Kidney tubule cell (primary cell): ENCODE data around the gene TEX38.
"Not testable (repeated sequence)": the region's sequence is repeated elsewhere in the genome, so short reads cannot be mapped to it uniquely, and the experiment has no call there.

ENCODE experiments used
- DNase-seq: peaks from one replicate; pipeline ENCODE4 v3.0.0-alpha.2; 2018; ENCODE audit warnings: low spot score

The TEX38 gene

DNA sequence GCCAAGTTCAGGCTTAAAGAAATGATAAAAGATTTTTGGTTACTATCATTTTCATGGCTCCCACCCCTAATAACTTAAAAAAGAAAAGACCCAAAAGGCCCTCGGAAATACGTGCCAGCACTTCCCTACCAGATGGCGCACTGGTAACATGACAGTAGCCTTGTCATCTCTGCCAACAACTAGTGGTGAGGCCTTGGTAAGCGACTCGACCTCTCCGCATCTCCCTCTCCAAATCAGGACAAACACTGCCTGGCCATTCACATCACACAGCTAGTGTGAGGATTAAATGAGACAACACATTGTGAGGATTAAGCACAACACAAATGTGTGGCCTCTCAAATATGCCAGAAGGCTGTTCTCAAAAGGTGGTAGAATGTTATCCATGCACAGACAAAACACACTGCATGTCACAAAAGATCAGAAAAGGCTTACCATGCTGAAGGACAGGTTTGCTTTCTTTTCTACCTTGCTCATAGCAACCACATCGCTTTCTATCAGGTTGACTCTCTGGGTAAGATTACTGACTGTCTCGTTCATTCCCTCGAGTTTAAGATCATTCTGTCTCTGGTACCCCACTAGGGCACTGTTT lies 16.4 kb downstream of the TEX38 start:
- DNase-seq, result no peak

DNA sequence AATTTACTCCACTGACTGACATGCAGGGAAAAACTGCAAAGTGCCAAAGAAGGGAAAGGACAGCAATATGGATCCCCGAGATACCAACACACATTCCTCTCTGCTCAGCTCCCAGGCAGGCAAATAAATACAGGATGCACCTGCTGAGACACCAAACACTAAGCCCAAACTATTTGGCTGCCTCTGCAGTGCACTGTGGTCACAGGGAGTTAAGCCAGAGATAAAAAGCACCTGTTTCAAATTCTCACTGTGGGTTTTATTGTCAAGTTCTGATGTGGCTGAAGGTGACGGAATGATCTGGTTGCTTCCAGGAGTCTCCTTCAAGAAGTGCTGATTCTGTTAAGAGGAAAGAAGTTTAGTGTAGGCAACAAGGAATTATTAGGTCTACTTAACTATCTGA lies 17.7 kb downstream of the TEX38 start:
- no peak for DNase-seq

DNA sequence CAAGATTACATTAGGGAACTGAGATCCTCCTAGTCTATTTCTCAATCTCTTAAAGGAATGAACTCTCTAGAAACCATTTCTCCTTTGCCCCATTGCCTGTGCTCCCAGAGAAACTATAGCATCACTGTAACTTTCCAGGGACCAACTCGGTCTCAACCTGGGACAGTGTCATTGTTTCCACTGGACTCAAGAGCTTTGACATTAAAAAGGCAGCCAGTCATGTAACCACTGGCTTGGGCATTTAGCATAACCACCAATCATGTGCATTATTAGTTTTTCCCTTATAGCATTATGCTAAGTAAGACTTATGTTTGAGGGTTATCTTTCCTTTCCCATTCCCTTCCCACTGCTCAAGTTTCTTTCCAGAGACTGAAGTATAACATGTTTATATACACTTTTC lies 18.2 kb downstream of the TEX38 start:
- no peak for DNase-seq

DNA sequence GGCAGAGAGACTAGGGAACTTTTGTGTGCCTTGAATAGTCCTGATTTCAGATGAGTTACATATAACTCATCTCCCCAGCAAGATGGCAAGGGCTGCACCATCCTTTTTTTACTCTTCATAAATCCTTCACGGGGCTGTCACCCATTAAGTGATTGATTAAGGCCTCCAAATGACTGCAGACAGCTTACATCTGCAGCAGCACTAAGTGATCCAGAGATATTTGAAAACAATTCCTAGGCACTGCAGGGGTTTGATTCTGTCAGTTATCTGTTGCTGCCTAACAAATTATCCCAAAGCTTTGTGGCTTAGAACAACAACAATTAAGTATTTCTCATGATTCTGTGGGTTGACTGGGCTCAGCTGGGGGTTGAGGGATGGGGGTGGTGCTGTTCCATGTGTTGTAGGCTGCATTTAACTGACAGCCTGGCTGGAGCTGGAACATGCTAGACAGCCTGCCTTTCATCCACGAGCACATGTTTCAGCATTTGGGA lies 19.3 kb downstream of the TEX38 start:
- DNase-seq, result no peak

DNA sequence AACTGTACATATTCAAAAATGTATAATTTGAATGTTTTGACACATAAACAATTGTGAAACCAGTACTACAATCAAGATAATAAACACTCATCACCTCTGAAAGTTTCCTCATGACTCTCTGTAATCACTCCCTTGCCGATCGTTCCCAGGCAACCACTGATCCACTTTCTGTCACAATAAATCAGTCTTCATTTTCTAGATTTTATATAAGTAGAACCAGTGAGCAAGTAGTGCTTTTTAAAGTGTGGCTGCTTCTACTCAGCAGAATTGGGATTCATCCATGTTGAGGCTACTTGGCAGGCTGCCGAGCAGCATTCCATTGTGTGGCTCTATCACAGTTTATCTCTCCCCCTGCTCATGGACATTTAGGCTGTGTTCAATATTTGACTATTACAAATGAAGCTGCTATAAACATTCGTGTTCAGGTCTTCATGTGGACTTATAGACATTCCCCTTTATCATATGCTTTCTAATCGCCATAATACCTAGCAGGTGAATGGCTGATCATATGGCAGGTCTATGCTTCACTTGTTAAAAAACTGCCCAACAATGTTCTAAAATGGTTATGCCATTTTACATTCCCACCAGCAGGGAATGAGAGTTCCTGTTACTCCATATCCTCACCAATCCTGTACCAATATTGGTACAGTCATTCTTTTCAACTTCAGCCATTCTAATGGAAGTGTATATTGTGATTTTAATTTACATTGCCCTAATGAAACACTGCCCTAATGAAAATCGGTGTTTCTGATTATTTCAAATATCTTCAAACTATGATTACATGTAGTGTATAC lies 20.5 kb downstream of the TEX38 start:
- no peak for DNase-seq

DNA sequence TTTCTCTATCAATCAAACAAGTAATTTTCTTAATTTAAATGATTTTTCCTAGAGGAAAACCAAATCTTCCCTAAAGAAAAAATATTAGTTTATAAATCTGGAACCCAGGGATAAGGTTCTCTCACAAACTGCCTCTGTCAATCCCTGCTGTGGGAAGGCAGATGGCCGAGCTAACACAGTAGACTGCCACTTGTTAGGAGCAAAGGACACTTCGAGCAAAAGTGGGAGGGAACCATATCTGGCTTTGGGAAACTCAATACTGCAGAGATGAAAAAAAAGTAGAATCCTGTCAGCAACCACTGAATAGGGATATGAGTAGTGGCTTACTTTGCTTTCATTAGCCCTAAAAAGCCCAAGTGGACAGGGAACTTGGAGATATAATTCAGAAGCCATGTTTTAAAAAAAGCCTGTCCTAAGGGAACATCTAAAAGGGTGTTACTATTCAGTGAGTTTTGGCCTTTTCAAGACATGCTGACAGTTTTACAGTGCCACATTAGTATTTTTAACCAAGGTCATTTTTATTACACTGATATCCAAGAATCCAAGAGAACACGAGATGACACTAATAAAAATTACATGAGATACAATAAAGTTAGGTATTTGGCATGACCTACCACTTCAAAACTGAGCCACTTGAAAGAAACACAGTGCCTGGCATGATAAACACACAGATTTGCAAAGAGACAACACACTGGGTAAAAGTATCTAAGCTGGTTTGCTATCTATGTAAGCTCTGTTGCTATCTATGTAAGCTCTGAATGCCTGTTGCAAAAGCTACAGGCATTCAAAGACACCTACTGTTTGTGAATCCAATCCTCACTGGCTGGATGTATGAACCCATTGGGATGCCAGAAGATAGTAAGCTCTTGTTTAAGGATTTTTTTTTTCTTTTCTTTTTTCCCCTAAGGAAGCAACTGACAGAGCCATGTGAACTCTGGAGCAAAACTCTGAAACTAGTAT lies 21.4 kb downstream of the TEX38 start:
- DNase-seq, result no peak

DNA sequence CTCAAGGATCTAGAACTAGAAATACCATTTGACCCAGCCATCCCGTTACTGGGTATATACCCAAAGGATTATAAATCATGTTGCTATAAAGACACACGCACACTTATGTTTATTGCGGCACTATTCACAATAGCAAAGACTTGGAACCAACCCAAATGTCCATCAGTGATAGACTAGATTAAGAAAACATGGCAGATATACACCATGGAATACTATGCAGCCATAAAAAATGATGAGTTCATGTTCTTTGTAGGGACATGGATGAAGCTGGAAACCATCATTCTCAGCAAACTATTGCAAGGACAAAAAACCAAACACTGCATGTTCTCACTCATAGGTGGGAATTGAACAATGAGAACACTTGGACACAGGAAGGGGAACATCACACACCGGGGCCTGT lies 23.0 kb downstream of the TEX38 start:
- not testable (repeated sequence) for DNase-seq

DNA sequence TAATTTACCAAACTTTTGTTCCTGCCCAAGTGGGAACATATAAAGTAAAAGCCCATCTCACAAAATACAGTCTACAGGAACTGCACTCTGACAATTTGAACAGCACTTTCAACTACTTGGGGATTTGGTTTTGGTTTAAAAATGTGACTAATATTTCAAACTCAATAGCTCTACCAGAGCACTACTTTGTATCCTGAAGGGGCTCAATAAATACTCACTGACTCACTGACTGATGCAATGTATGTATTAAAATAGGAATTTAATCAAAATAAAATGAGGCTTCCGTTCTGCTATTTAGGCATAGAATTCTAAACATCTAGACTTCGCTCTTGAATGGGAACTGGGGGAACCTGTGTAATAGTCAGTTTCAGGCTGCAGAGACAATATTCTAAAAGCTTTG lies 25.4 kb downstream of the TEX38 start:
- no peak for DNase-seq

DNA sequence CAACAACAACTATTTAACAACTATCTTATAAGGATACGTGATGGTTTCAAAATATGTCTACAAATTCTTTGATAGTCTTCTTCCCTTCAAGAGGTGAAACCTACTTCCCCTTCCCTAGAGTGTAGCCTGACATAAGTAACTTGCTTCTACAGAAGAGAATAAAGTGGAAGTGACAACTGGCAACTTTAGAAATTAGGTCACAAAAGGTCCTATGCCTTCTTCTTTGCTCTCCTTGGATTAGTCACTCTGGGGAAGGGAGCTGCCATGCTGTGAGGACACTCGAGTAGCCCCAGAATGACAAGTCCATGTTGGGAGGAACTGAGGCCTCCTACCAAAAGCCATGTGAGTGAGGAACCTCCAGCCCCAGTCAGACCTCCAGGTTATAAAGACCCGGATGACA lies 28.0 kb downstream of the TEX38 start:
- no peak for DNase-seq

DNA sequence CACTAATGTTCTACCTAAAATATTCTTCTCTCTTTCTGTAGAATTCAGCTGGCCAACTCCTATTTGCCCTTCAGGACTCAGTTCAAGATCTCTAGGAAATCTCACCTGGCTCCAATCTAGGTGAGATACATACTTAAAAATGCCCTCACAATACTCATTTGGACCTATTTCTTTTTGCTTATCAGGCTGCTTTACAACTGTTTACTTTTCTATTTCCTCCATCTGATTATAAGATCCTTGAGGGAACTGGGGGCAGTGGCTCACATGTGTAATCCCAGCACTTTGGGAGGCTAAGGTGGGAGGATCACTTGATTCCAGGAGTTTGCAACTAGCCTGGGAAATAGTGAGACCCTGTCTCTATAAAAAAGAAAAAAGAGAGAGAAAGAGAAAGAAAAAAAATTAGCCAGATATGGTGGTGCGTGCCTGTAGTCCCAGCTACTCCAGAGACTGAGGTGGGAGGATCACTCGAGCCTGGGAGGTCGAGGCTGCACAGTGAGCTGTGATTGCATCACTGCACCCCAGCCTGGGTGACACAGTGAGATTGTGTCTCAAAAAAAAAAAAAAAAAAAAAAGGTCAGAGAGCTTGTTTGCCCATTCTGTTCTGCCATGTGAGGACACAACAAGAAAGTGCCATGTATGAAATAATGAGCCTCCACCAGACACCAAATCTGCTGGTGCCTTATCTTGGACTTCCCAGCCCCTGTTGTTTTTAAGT lies 32.4 kb downstream of the TEX38 start:
- no peak for DNase-seq

DNA sequence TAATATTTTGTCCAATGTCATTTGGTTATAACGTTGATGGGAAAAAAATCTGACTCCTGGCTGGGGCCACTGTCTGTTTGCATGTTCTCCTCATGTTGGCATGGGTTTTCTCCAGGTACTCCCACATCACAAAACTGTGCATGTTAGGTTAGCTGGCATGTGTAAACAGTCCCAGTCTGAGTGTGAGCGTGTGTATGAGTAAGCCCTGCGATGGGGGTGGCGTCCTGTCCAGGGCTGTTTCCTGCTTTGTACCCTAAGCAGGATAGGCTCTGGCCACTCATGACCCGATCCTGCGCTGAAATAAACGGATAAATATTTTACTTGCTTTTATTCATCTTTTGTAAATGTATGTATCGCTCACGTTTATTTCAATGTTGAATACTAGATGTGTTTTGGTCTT lies 33.8 kb downstream of the TEX38 start:
- DNase-seq, result no peak

DNA sequence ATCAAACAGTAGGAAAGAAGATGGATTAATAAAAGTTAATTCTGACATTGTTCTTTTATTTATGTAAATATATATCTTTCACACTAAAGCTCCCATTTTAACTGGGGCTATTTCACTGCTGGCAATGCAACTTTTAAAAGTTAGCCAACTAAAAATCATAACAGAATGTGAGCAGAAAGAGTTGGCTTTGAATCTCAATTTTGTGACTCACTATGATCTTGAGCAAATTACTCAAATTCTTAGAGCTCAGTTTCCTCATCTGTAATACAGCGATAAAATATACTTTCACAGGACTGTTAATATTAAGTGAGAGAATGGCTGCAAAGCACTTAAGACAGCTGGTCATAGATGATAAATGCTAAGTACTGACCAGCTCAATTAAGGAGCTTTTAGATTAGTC lies 36.5 kb downstream of the TEX38 start:
- no peak for DNase-seq

DNA sequence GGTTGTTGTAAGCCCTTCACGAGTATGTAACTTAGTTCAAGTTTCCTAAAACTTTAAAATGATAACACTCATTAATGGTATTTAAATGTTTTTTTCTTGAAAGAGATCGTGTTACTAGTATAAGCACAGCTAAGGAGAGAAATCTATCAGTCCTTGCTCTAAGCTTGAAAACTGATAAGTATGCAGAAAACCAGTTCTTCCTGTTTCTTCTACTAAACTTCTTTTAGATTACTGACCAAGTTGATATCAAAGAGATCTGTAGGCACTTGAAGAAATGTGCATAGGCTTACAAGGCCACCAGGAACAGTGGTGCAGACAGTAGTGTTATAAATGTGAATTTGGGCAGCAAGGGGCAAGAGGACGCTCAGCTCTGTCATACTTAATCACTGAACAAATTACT lies 43.3 kb downstream of the TEX38 start:
- DNase-seq, result no peak

DNA sequence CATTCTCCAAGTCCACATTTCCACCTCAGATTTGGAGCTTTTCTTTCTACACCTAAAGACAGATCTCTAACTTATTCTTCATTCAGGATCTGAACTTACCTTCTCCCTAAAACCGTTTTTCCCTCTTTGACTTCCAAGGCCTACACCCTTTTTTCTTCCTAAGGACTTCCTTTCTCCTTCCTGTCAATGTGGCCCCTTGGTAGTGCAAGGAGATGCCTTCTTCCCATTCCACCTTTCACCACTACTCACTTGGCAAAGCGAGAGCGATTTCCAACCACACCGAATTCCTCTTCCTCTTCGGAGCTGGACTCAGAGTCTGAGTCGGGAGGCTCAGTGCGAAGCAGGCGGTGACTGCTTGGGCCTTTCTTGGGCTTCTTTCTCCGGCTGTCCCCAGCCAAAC lies 46.0 kb downstream of the TEX38 start:
- no peak for DNase-seq

DNA sequence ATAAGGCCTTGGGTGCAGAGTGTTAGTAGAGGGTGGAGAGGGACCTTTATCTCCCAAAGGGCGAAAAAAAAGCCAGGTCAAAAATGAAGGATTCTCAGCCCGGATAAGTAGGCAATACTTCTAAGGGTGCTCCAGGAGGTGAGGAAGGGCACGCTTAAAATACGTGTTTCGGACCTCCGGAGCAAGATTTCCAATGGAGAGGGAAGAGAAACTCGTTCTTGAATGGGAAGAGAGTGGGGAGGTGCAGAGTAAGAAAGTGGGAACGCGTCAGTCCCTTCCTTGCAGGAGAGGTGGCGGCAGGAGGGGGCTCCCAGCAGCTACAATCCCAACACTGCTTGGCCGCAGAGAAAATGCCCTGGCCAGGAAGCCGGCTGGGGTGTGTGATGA lies 46.7 kb downstream of the TEX38 start:
- DNase-seq, result peak; percentile 19

DNA sequence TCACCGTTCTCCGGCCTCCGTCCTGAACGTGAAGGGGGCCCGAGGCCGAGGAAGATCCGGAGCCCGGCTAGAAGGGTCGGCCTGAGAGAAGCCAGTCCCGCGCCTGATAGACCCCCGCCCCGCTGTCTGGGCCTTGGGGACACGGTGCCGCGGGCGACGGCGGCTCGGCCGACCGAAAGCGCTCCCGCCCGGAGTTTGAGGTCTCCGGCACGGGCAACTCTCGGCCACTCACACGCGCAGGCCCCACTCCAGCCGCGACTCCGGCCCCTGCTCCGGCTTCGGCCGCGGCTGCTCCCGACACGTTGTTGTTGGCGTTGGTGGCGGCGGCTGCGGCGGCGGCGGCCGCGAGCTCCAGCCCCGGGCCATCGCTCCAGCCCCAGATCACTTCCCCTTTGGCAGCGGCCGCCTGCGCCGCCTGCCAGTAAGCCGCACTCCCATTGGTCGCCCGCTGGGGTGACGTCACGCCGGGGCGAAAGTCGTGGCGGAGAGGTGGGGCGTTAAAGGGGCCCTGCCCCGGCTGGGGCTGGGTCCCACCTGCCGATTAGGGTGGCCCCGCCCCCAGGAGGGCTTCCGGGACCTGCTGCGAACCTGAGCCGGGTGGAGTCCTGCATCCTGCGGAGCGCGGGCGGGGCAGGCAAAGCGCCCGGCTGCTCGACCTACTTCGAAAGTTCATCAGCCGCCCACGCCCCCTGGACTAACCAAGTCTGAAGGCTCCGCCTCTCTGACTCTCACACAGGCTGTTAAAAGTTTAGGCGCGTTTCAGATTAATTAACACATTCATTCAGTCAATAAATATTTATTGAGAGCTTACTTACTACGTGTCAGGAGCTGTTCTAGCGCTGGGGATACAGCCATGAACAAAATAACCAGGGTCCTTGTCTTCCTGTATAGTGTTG lies 47.3 kb downstream of the TEX38 start, which contains the start of gene EFCAB14:
Gene EFCAB14 (minus strand): TSS at position 388 of the 896 bp plus-strand sequence. CDS start 1,027 bp downstream, outside the sequence.
- peak; percentile 97 for DNase-seq

DNA sequence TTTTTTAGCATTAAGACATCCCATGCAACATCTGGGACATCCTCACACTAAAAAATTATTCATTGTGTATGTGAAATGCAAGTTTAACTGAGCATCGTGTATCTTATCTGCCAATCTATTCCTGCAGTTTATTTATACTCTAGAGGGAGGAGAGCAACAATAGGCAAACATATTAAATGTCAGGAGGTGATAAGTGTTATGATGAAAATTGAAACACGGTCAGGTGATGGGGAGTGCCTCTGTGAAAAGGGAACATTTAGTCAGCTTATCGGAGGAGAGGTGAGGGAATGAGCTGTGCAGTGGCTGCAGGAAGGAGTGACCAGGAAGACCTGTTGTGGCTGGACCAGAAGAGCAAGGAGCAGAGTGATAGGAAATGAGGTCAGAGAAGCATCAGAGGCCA lies 48.0 kb downstream of the TEX38 start:
- peak; percentile 41 for DNase-seq

DNA sequence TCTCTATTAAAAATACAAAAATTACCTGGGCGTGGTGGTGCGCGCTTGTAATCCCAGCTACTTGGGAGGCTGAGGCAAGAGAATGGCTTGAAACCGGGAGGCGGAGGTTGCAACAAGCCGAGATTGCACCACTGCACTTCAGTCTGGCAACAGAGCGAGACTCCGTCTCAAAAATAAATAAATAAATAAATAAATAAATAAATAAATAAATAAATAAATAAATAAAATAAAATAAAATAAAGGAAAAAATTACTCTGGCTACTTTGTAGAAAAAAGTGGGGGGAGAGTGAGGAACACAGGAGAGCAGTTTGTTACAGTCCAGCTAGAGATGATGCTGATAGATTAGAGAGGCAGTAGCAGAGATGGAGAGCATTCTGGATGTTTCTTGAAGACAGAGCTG lies 48.7 kb downstream of the TEX38 start:
- not testable (repeated sequence) for DNase-seq

DNA sequence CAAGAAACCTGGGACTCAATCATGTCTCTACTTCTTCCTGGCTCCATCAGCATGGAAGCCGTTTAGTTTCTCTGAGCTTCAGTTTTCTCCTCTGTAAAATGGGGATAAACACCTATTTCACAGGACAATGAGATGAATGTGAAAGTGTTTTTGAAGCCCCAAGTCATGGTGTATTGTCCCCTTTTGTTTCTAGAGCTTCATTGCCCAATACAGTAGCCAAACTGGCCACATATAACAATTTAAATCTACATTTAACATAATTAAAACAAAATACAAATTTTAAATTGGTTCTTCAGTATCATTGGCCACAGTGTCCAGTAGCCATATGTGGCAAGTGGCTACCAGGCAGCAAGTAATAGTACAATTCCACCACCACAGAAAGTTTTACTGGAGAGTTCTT lies 49.5 kb downstream of the TEX38 start:
- DNase-seq, result no peak

DNA sequence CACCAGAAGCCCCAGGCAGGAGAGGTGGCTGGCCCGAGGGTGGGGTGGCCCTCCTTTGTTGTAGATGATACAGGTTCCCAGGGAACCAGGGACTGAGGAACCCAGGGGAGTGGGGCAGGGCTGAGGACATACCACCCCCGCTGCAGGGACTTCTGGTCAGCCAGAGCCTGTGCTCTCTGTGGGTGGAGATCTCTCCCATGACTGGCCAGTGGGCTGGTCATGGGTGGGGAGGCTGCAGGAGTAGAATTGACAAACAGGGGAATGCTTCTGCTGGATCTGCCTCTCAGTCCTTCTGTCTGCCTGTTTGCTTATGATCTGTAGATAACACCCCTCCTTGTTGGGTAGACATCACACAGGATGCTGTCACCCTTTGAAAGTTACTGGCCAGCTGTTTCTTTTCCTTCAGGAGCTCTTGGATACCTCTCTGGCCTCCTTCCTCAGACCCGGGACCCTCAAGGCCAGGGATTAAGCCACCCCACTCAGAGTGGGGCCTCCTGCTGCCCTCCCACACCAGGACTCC lies 50.1 kb downstream of the TEX38 start:
- DNase-seq, result no peak
